ENCODE data around the gene UNC93A.
A peak's percentile ranks its signal among the peaks of the same experiment; 100 is the strongest.

Gene UNC93A

DNA sequence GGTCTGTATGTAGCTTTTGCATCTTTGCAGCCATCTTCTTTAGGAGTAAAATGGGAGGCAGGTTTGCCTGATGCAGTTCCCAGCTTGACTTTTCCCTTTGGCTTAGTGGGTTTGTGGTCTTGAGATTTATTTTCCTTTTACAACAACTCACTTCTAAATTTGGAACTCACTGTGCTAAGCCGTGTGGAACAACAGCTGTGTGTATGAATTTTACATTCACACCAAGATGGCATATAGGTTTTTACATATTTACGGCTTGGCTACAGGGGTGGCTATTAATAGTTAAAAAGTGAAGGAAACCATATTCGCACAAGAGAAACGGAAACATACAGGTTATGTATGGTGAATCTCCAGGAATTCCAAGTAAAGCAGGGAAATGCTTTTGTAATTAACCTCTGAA is 36.3 kb downstream of the UNC93A start:
- TF ChIP-seq Cebpa-rat (IDR thresholded peaks at IDR 0.05) = no peak
- Histone ChIP-seq H3K9ac (no peak overlapping the region), H3K4me1 (peaks cover 47% of the 10 kb centered on the region), H3K4me2 (peak overlapping the region; percentile 65), H3K9me3 (no peaks in the 10 kb centered on the region), H3K36me3 (no peaks in the 10 kb centered on the region), H3K4me3 (no peak overlapping the region), H3K27ac (no peak overlapping the region), H3K27me3 (0 out of 2 replicates have a peak, but pooled peaks cover 4% of the 10 kb centered on the region), H4K20me1 (no peaks in the 10 kb centered on the region)

DNA sequence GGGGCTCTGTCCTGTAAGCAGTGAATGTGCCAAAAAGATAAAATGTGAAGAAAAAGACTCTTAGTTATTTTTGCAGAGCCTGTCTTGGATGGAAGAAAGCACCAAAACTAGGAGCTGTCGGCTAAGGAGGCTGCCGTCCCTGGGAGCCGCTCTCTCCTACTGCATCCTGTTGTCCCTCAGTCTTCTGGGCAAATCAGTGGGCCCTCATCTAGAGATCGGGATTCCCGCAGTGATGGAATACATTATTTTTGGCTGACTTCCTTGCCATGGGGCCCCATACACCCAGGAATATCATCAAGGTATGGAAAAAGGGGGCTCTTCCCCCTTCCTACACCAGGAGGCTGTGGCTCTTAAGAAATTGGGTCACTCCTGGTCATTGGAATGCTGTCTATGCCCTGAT is 37.0 kb downstream of the UNC93A start:
- no peak overlapping the region for H3K9ac ChIP-seq

DNA sequence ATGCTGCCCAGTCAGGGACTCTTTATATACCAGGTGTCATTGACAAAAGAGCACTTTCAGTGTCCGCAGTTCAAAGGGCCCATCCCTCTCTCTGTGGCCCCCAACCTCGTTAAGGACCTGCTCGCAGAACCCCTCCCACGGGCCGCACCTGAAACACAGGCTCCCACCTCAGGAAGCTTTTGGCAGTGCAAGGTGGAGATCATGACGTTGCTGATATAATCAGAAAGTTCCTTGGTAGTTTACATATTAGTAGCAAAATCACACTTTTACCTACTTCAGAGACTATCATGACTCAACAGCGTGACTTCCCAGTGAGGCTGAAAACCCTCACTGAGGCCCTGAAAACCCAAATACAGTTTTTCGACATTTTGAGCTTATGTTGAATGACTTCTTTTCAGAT is 37.9 kb downstream of the UNC93A start:
- no peak overlapping the region for H3K4me3 ChIP-seq
- H3K9ac ChIP-seq = no peak overlapping the region
- 0 out of 2 replicates have a peak, but pooled peaks cover 4% of the 10 kb centered on the region for H3K27me3 ChIP-seq
- no peaks in the 10 kb centered on the region for H4K20me1 ChIP-seq
- peak overlapping the region; percentile 65 for H3K4me2 ChIP-seq
- TF ChIP-seq Cebpa-rat (IDR thresholded peaks at IDR 0.05) = no peak
- no peaks in the 10 kb centered on the region for H3K9me3 ChIP-seq
- peaks cover 37% of the 10 kb centered on the region for H3K4me1 ChIP-seq
- H3K27ac ChIP-seq = no peak overlapping the region
- H3K36me3 ChIP-seq = no peaks in the 10 kb centered on the region

More for the DNA sequence above, 37.0 kb downstream of the UNC93A start:
- 0 out of 2 replicates have a peak overlapping the region, but pooled peaks have one; percentile 0 for H3K27ac ChIP-seq
- peak overlapping the region; percentile 65 for H3K4me2 ChIP-seq
- peaks cover 40% of the 10 kb centered on the region for H3K4me1 ChIP-seq
- 0 out of 2 replicates have a peak, but pooled peaks cover 4% of the 10 kb centered on the region for H3K27me3 ChIP-seq
- H4K20me1 ChIP-seq = no peaks in the 10 kb centered on the region
- H3K9me3 ChIP-seq = no peaks in the 10 kb centered on the region
- TF ChIP-seq Cebpa-rat (IDR thresholded peaks at IDR 0.05) = no peak
- no peaks in the 10 kb centered on the region for H3K36me3 ChIP-seq
- no peak overlapping the region for H3K4me3 ChIP-seq

GRCh38 chr6:167330750-167331149 is 39.6 kb downstream of the UNC93A start:
- Histone ChIP-seq H3K27me3 (no peaks in the 10 kb centered on the region), H4K20me1 (no peaks in the 10 kb centered on the region), H3K9ac (no peak overlapping the region), H3K4me1 (peaks cover 35% of the 10 kb centered on the region), H3K36me3 (no peaks in the 10 kb centered on the region), H3K9me3 (no peaks in the 10 kb centered on the region), H3K4me3 (no peak overlapping the region), H3K27ac (no peak overlapping the region), H3K4me2 (no peak overlapping the region)
- no peak for TF ChIP-seq Cebpa-rat (IDR thresholded peaks at IDR 0.05)

GRCh38 chr6:167331565-167331964 is 40.5 kb downstream of the UNC93A start:
- Histone ChIP-seq H4K20me1 (no peaks in the 10 kb centered on the region), H3K4me3 (no peak overlapping the region), H3K9me3 (no peaks in the 10 kb centered on the region), H3K9ac (no peak overlapping the region), H3K4me2 (no peak overlapping the region), H3K4me1 (peaks cover 35% of the 10 kb centered on the region), H3K36me3 (no peaks in the 10 kb centered on the region), H3K27me3 (no peaks in the 10 kb centered on the region), H3K27ac (no peak overlapping the region)
- TF ChIP-seq Cebpa-rat (IDR thresholded peaks at IDR 0.05) = no peak

DNA sequence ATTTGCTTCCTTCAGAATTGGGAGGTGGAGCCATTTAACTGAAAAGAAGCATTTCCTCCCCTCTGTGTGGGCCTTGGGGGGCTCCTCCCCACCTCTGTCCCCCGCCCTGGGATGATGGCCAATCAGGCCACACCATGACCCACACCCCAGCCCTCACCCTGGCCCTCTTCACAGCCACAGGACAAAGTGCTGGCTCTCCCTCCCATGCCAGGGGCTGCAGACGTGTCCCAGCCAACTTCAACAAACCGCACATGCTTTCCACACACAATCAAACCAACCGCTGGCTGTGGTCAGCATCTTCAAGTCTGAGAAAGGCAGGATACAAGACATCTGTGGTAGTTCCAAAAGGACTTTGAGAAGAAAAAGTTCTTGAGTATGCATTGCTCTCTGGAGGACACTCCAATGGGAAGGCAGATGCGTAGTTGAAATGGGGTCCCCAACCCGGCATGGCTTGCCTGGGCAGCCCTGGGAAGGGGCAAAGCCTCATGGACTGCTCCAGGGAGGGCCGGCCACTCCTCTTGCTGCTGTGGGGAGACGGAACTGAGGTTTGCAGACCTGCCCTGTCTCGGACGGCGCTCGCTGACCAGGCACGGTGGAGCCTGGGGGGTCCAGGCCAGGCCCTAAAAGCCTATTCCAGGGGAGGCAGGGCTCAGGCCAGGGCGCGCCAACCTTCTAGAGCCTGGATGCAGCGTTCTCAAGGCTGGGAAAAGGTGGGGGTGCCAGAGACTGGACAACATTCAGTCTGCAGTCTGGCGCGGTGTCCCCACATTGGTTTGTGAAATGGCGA is 45.9 kb downstream of the UNC93A start:
- peaks cover 47% of the 10 kb centered on the region for H3K4me1 ChIP-seq
- peak overlapping the region; percentile 89 for H3K4me2 ChIP-seq
- no peak for TF ChIP-seq Cebpa-rat (IDR thresholded peaks at IDR 0.05)
- H4K20me1 ChIP-seq = no peaks in the 10 kb centered on the region
- H3K9me3 ChIP-seq = no peaks in the 10 kb centered on the region; the same call in 1 of the 2 replicates
- H3K27ac ChIP-seq = peak overlapping the region; percentile 73
- peak overlapping the region; percentile 20; the same call in 1 of the 2 replicates for H3K4me3 ChIP-seq
- no peaks in the 10 kb centered on the region for H3K36me3 ChIP-seq
- no peaks in the 10 kb centered on the region for H3K27me3 ChIP-seq
- 0 out of 2 replicates have a peak overlapping the region, but pooled peaks have one; percentile 3 for H3K9ac ChIP-seq

- Histone ChIP-seq H3K27ac (peak overlapping the region; percentile 73), H3K9ac (no peak overlapping the region), H3K4me1 (peaks cover 51% of the 10 kb centered on the region), H3K9me3 (no peaks in the 10 kb centered on the region; the same call in 1 of the 2 replicates), H3K4me2 (peak overlapping the region; percentile 89), H3K27me3 (no peaks in the 10 kb centered on the region), H3K4me3 (no peak overlapping the region), H4K20me1 (no peaks in the 10 kb centered on the region), H3K36me3 (no peaks in the 10 kb centered on the region)
- no peak for TF ChIP-seq Cebpa-rat (IDR thresholded peaks at IDR 0.05)
Measured at GRCh38 chr6:167337675-167338449, 46.7 kb downstream of the UNC93A start.

DNA sequence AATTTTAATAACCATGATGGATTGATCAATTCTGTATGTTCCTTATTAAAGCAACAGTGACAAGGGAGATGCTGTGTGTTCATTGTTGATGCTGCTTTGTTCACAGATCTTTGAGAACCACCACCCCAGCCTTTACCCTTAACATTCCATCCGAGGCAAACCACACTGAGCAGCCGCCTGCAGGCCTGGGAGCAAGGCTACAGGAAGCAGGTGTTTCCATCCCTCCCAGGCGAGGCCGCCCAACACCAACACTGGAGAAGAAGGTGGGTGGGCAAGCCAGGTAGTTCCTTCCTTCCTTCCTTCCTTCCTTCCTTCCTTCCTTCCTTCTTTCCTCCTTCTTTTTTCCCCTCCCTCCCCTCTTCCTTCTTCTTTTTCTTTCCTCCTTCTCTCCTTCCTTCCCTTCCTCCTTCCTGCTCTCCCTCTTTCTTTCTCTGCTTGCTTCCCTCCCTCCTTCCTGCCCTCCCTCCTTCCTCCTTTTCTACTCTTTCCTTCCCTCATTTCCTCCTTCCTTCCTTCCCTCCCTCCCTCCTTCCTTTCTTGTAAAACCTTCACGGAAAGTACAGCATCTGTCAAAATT is 47.5 kb downstream of the UNC93A start:
- H4K20me1 ChIP-seq = no peaks in the 10 kb centered on the region
- no peaks in the 10 kb centered on the region for H3K27me3 ChIP-seq

DNA sequence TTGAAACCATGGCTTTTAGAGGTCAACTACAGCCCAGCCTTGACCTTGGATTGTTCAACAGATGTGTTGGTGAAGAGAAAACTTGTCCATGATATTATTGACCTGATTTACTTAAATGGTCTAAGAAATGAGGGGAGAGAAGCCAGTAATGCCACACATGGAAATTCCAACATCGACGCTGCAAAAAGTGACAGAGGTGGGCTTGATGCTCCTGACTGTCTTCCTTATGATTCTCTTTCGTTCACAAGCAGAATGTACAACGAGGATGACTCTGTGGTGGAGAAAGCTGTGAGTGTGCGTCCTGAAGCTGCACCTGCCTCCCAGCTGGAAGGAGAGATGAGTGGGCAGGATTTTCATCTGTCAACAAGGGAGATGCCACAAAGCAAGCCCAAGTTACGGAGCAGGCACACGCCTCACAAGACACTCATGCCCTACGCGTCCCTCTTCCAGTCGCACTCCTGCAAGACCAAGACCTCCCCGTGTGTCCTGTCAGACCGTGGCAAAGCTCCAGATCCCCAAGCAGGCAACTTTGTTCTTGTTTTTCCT is 50.0 kb downstream of the UNC93A start:
- Histone ChIP-seq H3K4me2 (no peak overlapping the region), H3K27me3 (no peaks in the 10 kb centered on the region), H3K4me1 (peaks cover 60% of the 10 kb centered on the region)

More for the DNA sequence above, 47.5 kb downstream of the UNC93A start:
- H3K27ac ChIP-seq = peak overlapping the region; percentile 73
- no peaks in the 10 kb centered on the region for H3K36me3 ChIP-seq
- H3K9me3 ChIP-seq = no peaks in the 10 kb centered on the region; the same call in 1 of the 2 replicates
- no peak overlapping the region for H3K9ac ChIP-seq
- no peak for TF ChIP-seq Cebpa-rat (IDR thresholded peaks at IDR 0.05)
- H3K4me3 ChIP-seq = no peak overlapping the region
- H3K4me1 ChIP-seq = peaks cover 58% of the 10 kb centered on the region
- H3K4me2 ChIP-seq = peak overlapping the region; percentile 89

More for the DNA sequence above, 50.0 kb downstream of the UNC93A start:
- no peak overlapping the region for H3K27ac ChIP-seq
- no peaks in the 10 kb centered on the region for H3K36me3 ChIP-seq
- no peak overlapping the region for H3K9ac ChIP-seq
- no peak overlapping the region for H3K4me3 ChIP-seq
- no peaks in the 10 kb centered on the region; the same call in 1 of the 2 replicates for H3K9me3 ChIP-seq
- no peaks in the 10 kb centered on the region for H4K20me1 ChIP-seq
- no peak for TF ChIP-seq Cebpa-rat (IDR thresholded peaks at IDR 0.05)

Data from BLaER1 (cell line).